K562 (cell line): ENCODE measurements around the gene C2CD2. TPM values are rescaled to one million over a fixed set of nuclear protein-coding genes. Genes with fewer than 3 reads are reported as not detected.
A peak's percentile ranks its signal among the peaks of the same experiment; 100 is the strongest.

Experiments used
- ATAC-seq: fragments of 200-7000 bp; cut with Tn5 transposase; 3 replicates; pipeline ENCODE4 v1.9.1; 2020; ENCODE audit warnings: moderate library complexity
- BruUV-seq: library from RNA; stranded (reverse); fragments of 400-500 nt; replicated peaks from 2 replicates; lab custom pipeline; 2021; lab: Mats Ljungman, UMichigan
- CTCF ChIA-PET: fragments of 300-600 bp; formaldehyde crosslinking; extraction: SDS; loops from one replicate; lab custom pipeline; 2021; ENCODE audit warnings: low intra/inter-chr PET ratio; lab: Yijun Ruan, JAX
- POLR2A ChIA-PET: fragments of 300-600, 350-650 bp; sonication (Branson Sonifier 250); formaldehyde crosslinking; extraction: SDS; loops from one replicate; lab custom pipeline; 2021; ENCODE audit warnings: antibody characterized with exemption, inconsistent platforms; lab: Yijun Ruan, JAX
- DNase-seq, 4 experiments: peaks; one replicate each; pipeline versions ENCODE4 v3.0.0 to v3.0.0-alpha.2; 2011 to 2018; ENCODE audit warnings: low spot score in 3 of 4, mixed read lengths in 3 of 4; ENCODE audit errors: extremely low read depth in 1 of 4
- FAIRE-seq: peaks from 2 replicates; lab custom pipeline; 2011; peaks lifted over from hg19 to GRCh38; lab: Jason Lieb, UNC
- H2AFZ ChIP-seq: 2 replicates; pipeline ENCODE4 v1.6.0; 2011; ENCODE audit warnings: low read depth, low read length, control low read depth, inconsistent platforms
- H3K27ac ChIP-seq: fragments of 200-600 bp; 3 replicates; pipeline ENCODE4 v1.8.0; 2011; ENCODE audit warnings: low read depth, mild to moderate bottlenecking, control low read depth, inconsistent platforms, low read length, moderate library complexity, mixed read lengths; ENCODE audit errors: extremely low read depth
- H3K27me3 ChIP-seq, 2 experiments: fragments of 300-600 bp in 1 of 2; 2 replicates in 1 of 2; 3 replicates in 1 of 2; pipeline versions ENCODE4 v1.6.0 to v1.8.0; 2011; ENCODE audit warnings: inconsistent platforms in 2 of 2, low read length in 2 of 2, mild to moderate bottlenecking in 1 of 2, mixed read lengths in 1 of 2, moderate library complexity in 1 of 2; ENCODE audit not compliant: control insufficient read depth in 2 of 2, insufficient read depth in 2 of 2
- H3K36me3 ChIP-seq: fragments of 300-600 bp; 3 replicates; pipeline ENCODE4 v1.8.0; 2011; ENCODE audit warnings: mild to moderate bottlenecking, low read length, inconsistent platforms; ENCODE audit not compliant: control insufficient read depth, insufficient read depth
- H3K4me1 ChIP-seq, 2 experiments: fragments of 200-600 bp in 1 of 2; replicated peaks in 1 of 2; 2 replicates in 1 of 2; 3 replicates in 1 of 2; pipeline versions ENCODE4 v1.5.1 to v1.8.0; 2011; ENCODE audit warnings: inconsistent platforms in 2 of 2, low read length in 2 of 2, mild to moderate bottlenecking in 1 of 2, mixed read lengths in 1 of 2, moderate library complexity in 1 of 2; ENCODE audit not compliant: control insufficient read depth in 2 of 2, insufficient read depth in 2 of 2
- H3K4me2 ChIP-seq: 2 replicates; pipeline ENCODE4 v1.6.1; 2011; ENCODE audit warnings: low read length, control low read depth, inconsistent platforms, mixed read lengths; ENCODE audit not compliant: insufficient read depth
- H3K4me3 ChIP-seq: fragments of 200-600 bp; sonication (generic), shearing (Covaris generic); 2 replicates; pipeline ENCODE4 v1.5.1; 2016; ENCODE audit warnings: control low read depth, inconsistent platforms
- H3K79me2 ChIP-seq: fragments of 200-600 bp; 3 replicates; pipeline ENCODE4 v1.8.0; 2011; ENCODE audit warnings: low read length, inconsistent platforms; ENCODE audit not compliant: control insufficient read depth, insufficient read depth
- H3K9ac ChIP-seq, 2 experiments: 2 replicates each; pipeline versions ENCODE4 v1.6.0 to v1.6.1; 2011; ENCODE audit warnings: low read depth in 2 of 2, low read length in 2 of 2, control low read depth in 1 of 2, inconsistent platforms in 1 of 2, mild to moderate bottlenecking in 1 of 2, mixed read lengths in 1 of 2; ENCODE audit not compliant: insufficient read depth in 1 of 2
- H3K9me1 ChIP-seq: one replicate; pipeline ENCODE4 v1.6.0; 2011; ENCODE audit warnings: inconsistent platforms, mild to moderate bottlenecking, low read length, moderate library complexity; ENCODE audit not compliant: control insufficient read depth, insufficient read depth
- H3K9me3 ChIP-seq: replicated peaks from 2 replicates; pipeline ENCODE4 v1.5.1; 2011; ENCODE audit warnings: low read depth, low read length, inconsistent platforms; ENCODE audit not compliant: control insufficient read depth, insufficient read depth
- H4K20me1 ChIP-seq: replicated peaks from 2 replicates; pipeline ENCODE4 v1.6.1; 2011; ENCODE audit warnings: low read length, inconsistent platforms, mixed read lengths; ENCODE audit not compliant: control insufficient read depth, insufficient read depth
- CREB1 ChIP-seq, 2 experiments: sonication (generic) in 1 of 2; formaldehyde crosslinking in 1 of 2; IDR thresholded peaks; 2 replicates each; pipeline versions ENCODE4 v1.6.1 to v1.8.0; 2012 to 2022; ENCODE audit warnings: inconsistent platforms in 1 of 2, mild to moderate bottlenecking in 1 of 2, missing genetic modification reagents in 1 of 2, moderate library complexity in 1 of 2
- ESRRB ChIP-seq: fragments of 250-450 bp; sonication (Bioruptor Pico); IDR thresholded peaks from 2 replicates; pipeline ENCODE4 v1.5.0; 2020; ENCODE audit warnings: mild to moderate bottlenecking, moderate library complexity, borderline replicate concordance
- KLF13 ChIP-seq: fragments of 450-650 bp; IDR thresholded peaks from 2 replicates; pipeline ENCODE4 v1.6.1; 2016; ENCODE audit warnings: missing genetic modification characterization, low read depth, mild to moderate bottlenecking, missing compliant biosample characterization, moderate library complexity, borderline replicate concordance
- SMARCE1 ChIP-seq: fragments of 450-650 bp; IDR thresholded peaks from 2 replicates; pipeline ENCODE4 v1.7.1; 2016; ENCODE audit warnings: mild to moderate bottlenecking
- ZKSCAN8 ChIP-seq: fragments of 200-800 bp; sonication (Bioruptor generic); IDR thresholded peaks from 2 replicates; pipeline ENCODE4 v1.6.1; 2016; ENCODE audit warnings: missing genetic modification characterization, missing compliant biosample characterization
- ZNF75A ChIP-seq: fragments of 450-650 bp; formaldehyde crosslinking; IDR thresholded peaks from 2 replicates; pipeline ENCODE4 v1.4.0; 2020; ENCODE audit warnings: mild to moderate bottlenecking
- WGBS: fragments of 100-300 bp; shearing (Covaris generic); methylation state at CpG from one replicate; pipeline ENCODE4 v1.1.6; 2016; ENCODE audit warnings: low coverage, mixed read lengths; ENCODE audit not compliant: insufficient coverage; ENCODE audit errors: missing lambda C conversion rate; 5-methylcytosine and 5-hydroxymethylcytosine counted together
- in situ Hi-C: fragments of 300-500 bp; cut with MboI; formaldehyde crosslinking; loops from 4 replicates; pipeline ENCODE4 v1.15.0; 2018; ENCODE audit warnings: inconsistent platforms, mixed read lengths
- intact Hi-C: fragments of 100-400 bp; cut with micrococcal nuclease; formaldehyde crosslinking; loops from 2 replicates; pipeline ENCODE4 v1.14.2; 2022
- polyA plus RNA-seq, 8 experiments: library from polyadenylated mRNA; depleted of rRNA in 4 of 8; stranded (reverse) in 5 of 8; unstranded in 3 of 8; fragments of >200 nt; fragmentation: Nextera tagmentation in 2 of 8; fragmentation: Illumina TruSeq in 1 of 8; extraction: Ambion mirVana in 2 of 8; extraction: Trizol in 1 of 8; gene quantifications; 2 replicates each; pipeline versions ENCODE4 v1.2.1 to v1.2.3, GENCODE V29; 2011 to 2014; ENCODE audit warnings: inconsistent platforms in 1 of 8, missing spikeins in 1 of 8
- total RNA-seq, 7 experiments: library from RNA; depleted of rRNA in 6 of 7; stranded (reverse); fragments of >200 nt in 6 of 7; fragmentation: Illumina TruSeq in 2 of 7; extraction: Trizol in 2 of 7; gene quantifications; 2 replicates each; pipeline versions ENCODE4 v1.2.1 to v1.2.3, GENCODE V29; 2011 to 2021; ENCODE audit warnings: low replicate concordance in 1 of 7
- TF ChIP-seq, protein P1 (sequence below), 3 experiments: fragments of 200-800 bp in 1 of 3; sonication (Bioruptor generic) in 1 of 3; sonication (generic) in 1 of 3; formaldehyde crosslinking in 1 of 3; IDR thresholded peaks; 2 replicates each; pipeline versions ENCODE4 v1.6.1 to v1.8.0; 2016 to 2022; ENCODE audit warnings: mild to moderate bottlenecking in 2 of 3, missing compliant biosample characterization in 2 of 3, missing genetic modification characterization in 2 of 3, missing genetic modification reagents in 1 of 3
- TF ChIP-seq, protein P2 (sequence below): fragments of 450-650 bp; IDR thresholded peaks from 2 replicates; pipeline ENCODE4 v1.6.1; 2018; ENCODE audit warnings: mild to moderate bottlenecking, low read depth; ENCODE audit not compliant: partially characterized antibody
- TF ChIP-seq, protein P3 (sequence below), 3 experiments: fragments of 200-800 bp in 1 of 3; fragments of 250-450 bp in 1 of 3; fragments of 450-650 bp in 1 of 3; sonication (Bioruptor Pico) in 1 of 3; sonication (Bioruptor generic) in 1 of 3; formaldehyde crosslinking in 1 of 3; IDR thresholded peaks; 2 replicates each; pipeline versions ENCODE4 v1.6.1 to v1.8.0; 2016 to 2022; ENCODE audit warnings: mild to moderate bottlenecking in 2 of 3, missing genetic modification characterization in 2 of 3, missing compliant biosample characterization in 1 of 3, moderate library complexity in 1 of 3

C2CD2 gene
- total and polyA plus RNA-seq, 9 of the 15 experiments (the other 6 are each of a cell fraction or from before 2014, with no cell fraction given): 1.3 to 21.6 (median 12.1) TPM

DNA sequence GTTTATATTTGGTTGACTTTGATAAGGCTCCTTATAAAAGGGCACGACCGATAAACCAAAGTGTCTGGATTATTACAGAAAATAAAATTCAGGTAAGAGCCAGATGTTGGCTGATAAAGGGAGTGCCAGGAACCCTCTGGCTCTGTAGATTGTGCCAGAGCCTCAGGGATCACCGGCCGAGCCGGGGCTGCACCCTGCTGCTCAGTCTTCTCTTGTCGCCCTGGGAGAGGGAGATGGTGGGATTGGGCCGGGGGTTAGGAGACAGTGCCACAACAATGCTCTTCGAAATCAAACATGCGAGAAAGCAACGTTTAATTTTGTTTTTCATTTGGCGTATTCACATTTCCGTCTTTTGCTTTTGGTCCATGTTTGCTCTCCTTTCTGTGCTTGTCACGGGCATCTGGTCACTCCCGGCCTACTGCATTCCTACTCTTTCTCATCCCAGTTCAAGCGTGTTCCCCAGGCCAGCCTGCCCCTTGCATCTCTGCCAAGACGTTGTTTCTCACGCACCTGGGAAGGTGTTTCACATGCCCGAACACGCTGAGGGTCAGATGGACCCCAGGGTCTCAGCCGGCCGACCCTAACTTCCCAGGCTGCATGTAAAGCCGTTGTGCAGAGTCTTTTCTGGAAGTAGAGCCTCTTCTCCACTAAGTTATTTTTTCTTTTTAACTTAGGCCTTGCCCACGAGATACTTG, 18.8 kb upstream of the C2CD2 start:
- 20% methylated on average over 23 of the region's 23 CpGs for WGBS
- no TSS peak for BruUV-seq
- in situ Hi-C loops: no loop called here

More for the DNA sequence above, 18.8 kb upstream of the C2CD2 start:
- Histone ChIP-seq H2AFZ (no peak overlapping the region), H3K4me3 (no peak overlapping the region), H3K27ac (no peak overlapping the region), H3K36me3 (no peaks in the 10 kb centered on the region), H3K9ac (no peak overlapping the region), H3K4me1 (peaks cover 0 to 4% of the 10 kb centered on the region in 2 experiments; a peak in 2 of 5 replicates), H3K9me3 (no peaks in the 10 kb centered on the region), H3K27me3 (peaks cover 39 to 68% of the 10 kb centered on the region in 2 experiments), H4K20me1 (no peaks in the 10 kb centered on the region), H3K4me2 (no peak overlapping the region), H3K79me2 (no peaks in the 10 kb centered on the region), H3K9me1 (no peaks in the 10 kb centered on the region)
- no peak for DNase-seq
- ATAC-seq: no peak
- intact Hi-C loops: no loop called here
- ChIA-PET POLR2A (no interaction called here), CTCF (no interaction called here)
- TF ChIP-seq, protein P1, sequence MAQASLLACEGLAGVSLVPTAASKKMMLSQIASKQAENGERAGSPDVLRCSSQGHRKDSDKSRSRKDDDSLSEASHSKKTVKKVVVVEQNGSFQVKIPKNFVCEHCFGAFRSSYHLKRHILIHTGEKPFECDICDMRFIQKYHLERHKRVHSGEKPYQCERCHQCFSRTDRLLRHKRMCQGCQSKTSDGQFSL (CRISPR knock-in tag; IDR thresholded peaks at IDR 0.05): no peak
- TF ChIP-seq, protein P1 (tag; IDR thresholded peaks at IDR 0.05): no peak
- TF ChIP-seq CREB1 (IDR thresholded peaks at IDR 0.05): no peak
- TF ChIP-seq CREB1 (CRISPR knock-in tag; IDR thresholded peaks at IDR 0.05): no peak
- TF ChIP-seq ZNF75A: no peak
- no peak for TF ChIP-seq SMARCE1
- no peak for TF ChIP-seq ESRRB (CRISPR knock-in tag)
- no peak for TF ChIP-seq KLF13 (tag)
- TF ChIP-seq, protein P2, sequence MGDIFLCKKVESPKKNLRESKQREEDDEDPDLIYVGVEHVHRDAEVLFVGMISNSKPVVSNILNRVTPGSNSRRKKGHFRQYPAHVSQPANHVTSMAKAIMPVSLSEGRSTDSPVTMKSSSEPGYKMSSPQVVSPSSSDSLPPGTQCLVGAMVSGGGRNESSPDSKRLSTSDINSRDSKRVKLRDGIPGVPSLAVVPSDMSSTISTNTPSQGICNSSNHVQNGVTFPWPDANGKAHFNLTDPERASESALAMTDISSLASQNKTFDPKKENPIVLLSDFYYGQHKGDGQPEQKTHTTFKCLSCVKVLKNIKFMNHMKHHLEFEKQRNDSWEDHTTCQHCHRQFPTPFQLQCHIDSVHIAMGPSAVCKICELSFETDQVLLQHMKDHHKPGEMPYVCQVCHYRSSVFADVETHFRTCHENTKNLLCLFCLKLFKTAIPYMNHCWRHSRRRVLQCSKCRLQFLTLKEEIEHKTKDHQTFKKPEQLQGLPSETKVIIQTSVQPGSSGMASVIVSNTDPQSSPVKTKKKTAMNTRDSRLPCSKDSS: no peak
- TF ChIP-seq, protein P3, sequence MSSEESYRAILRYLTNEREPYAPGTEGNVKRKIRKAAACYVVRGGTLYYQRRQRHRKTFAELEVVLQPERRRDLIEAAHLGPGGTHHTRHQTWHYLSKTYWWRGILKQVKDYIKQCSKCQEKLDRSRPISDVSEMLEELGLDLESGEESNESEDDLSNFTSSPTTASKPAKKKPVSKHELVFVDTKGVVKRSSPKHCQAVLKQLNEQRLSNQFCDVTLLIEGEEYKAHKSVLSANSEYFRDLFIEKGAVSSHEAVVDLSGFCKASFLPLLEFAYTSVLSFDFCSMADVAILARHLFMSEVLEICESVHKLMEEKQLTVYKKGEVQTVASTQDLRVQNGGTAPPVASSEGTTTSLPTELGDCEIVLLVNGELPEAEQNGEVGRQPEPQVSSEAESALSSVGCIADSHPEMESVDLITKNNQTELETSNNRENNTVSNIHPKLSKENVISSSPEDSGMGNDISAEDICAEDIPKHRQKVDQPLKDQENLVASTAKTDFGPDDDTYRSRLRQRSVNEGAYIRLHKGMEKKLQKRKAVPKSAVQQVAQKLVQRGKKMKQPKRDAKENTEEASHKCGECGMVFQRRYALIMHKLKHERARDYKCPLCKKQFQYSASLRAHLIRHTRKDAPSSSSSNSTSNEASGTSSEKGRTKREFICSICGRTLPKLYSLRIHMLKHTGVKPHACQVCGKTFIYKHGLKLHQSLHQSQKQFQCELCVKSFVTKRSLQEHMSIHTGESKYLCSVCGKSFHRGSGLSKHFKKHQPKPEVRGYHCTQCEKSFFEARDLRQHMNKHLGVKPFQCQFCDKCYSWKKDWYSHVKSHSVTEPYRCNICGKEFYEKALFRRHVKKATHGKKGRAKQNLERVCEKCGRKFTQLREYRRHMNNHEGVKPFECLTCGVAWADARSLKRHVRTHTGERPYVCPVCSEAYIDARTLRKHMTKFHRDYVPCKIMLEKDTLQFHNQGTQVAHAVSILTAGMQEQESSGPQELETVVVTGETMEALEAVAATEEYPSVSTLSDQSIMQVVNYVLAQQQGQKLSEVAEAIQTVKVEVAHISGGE (CRISPR knock-in tag; IDR thresholded peaks at IDR 0.05): no peak
- no peak for TF ChIP-seq ZKSCAN8 (CRISPR knock-in tag)
- peak; percentile 40 for FAIRE-seq
